ENCODE measurements around the gene HNRNPUL2.
A peak's percentile ranks its signal among the peaks of the same experiment; 100 is the strongest.
"Not testable (repeated sequence)": the region's sequence is repeated elsewhere in the genome, so short reads cannot be mapped to it uniquely, and the experiment has no call there.

Gene HNRNPUL2

GRCh38 chr11:62752994-62753735, 25.9 kb upstream of the HNRNPUL2 start:
- H4K20me1 ChIP-seq (ENCODE audit: insufficient read depth, low read length), result no peaks in the 10 kb centered on the region
- H3K4me2 ChIP-seq (ENCODE audit: low read depth, low read length), result peak overlapping the region; percentile 79
- H3K27me3 ChIP-seq (replicated peaks; ENCODE audit: insufficient read depth, low read length), result no peaks in the 10 kb centered on the region
- no peaks in the 10 kb centered on the region for H3K9me2 ChIP-seq (replicated peaks; ENCODE audit: insufficient read depth, low read length)
- no peaks in the 10 kb centered on the region; the same call in 1 of the 2 replicates for H3F3A ChIP-seq (ENCODE audit: insufficient read depth, low read length)
- peak overlapping the region; percentile 86; the same call in 1 of the 2 replicates for H2AFZ ChIP-seq (ENCODE audit: low read length)
- H3K4me1 ChIP-seq (ENCODE audit: low read length), result 0 out of 2 replicates have a peak, but pooled peaks cover 3% of the 10 kb centered on the region
- peak overlapping the region; percentile 82 for H3K4me3 ChIP-seq (ENCODE audit: low read length)
- no peak for TF ChIP-seq CTCF (IDR thresholded peaks at IDR 0.05; ENCODE audit: low read length)
- TF ChIP-seq EZH2 (optimal IDR thresholded peaks at IDR 0.05; ENCODE audit: low read depth, low read length), result no peak
- TF ChIP-seq EZH2phosphoT487 (IDR thresholded peaks at IDR 0.05; ENCODE audit: low read length), result no peak
- no peaks in the 10 kb centered on the region for H3K9me3 ChIP-seq (replicated peaks; ENCODE audit: insufficient read depth, low read length)
- no peaks in the 10 kb centered on the region for H3K36me3 ChIP-seq (replicated peaks; ENCODE audit: insufficient read depth, low read length)
- DNase-seq, result no peak
- H3K9ac ChIP-seq (ENCODE audit: low read length), result peak overlapping the region; percentile 76; the same call in 1 of the 2 replicates
- H3K27ac ChIP-seq (ENCODE audit: low read length), result no peak overlapping the region
- peaks cover 21% of the 10 kb centered on the region for H3K79me2 ChIP-seq (ENCODE audit: low read length)

- H3K79me2 ChIP-seq (ENCODE audit: low read length), result peaks cover 21% of the 10 kb centered on the region
- no peak overlapping the region for H3K27ac ChIP-seq (ENCODE audit: low read length)
Measured at GRCh38 chr11:62752177-62752785, 25.0 kb upstream of the HNRNPUL2 start.

DNA sequence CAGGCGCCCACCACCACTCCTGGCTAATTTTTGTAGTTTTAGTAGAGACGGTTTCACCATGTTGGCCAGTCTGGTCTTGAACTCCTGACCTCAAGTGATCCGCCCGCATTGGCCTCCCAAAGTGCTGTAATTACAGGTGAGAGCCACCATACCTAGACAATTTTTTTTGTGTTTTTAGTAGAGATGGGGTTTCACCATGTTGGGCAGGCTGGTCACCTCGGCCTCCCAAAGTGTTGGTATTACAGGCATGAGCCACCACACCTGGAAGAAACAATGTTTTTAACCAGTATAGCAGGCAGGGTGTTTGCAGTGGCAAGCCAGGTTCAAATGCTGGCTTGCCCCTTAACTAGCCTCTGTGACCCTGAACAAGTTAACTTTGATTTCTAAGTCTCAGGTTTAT, 22.7 kb upstream of the HNRNPUL2 start:
- H3K4me1 ChIP-seq (ENCODE audit: low read length); H3K27me3 ChIP-seq (replicated peaks; ENCODE audit: insufficient read depth, low read length); H3K27ac ChIP-seq (ENCODE audit: low read length); H3K9me2 ChIP-seq (replicated peaks; ENCODE audit: insufficient read depth, low read length); H3K36me3 ChIP-seq (replicated peaks; ENCODE audit: insufficient read depth, low read length); H3K4me2 ChIP-seq (ENCODE audit: low read depth, low read length); DNase-seq; H2AFZ ChIP-seq (ENCODE audit: low read length); H3K4me3 ChIP-seq (ENCODE audit: low read length); H3K9me3 ChIP-seq (replicated peaks; ENCODE audit: insufficient read depth, low read length); H4K20me1 ChIP-seq (ENCODE audit: insufficient read depth, low read length); H3K9ac ChIP-seq (ENCODE audit: low read length); H3F3A ChIP-seq (ENCODE audit: insufficient read depth, low read length): not testable (repeated sequence)
- peaks cover 21% of the 10 kb centered on the region for H3K79me2 ChIP-seq (ENCODE audit: low read length)

More at GRCh38 chr11:62752177-62752785, 25.0 kb upstream of the HNRNPUL2 start:
- no peaks in the 10 kb centered on the region for H4K20me1 ChIP-seq (ENCODE audit: insufficient read depth, low read length)
- no peaks in the 10 kb centered on the region for H3K9me2 ChIP-seq (replicated peaks; ENCODE audit: insufficient read depth, low read length)
- TF ChIP-seq EZH2 (optimal IDR thresholded peaks at IDR 0.05; ENCODE audit: low read depth, low read length) (no peak), EZH2phosphoT487 (IDR thresholded peaks at IDR 0.05; ENCODE audit: low read length) (no peak), CTCF (IDR thresholded peaks at IDR 0.05; ENCODE audit: low read length) (no peak)
- DNase-seq, result no peak
- H3K4me2 ChIP-seq (ENCODE audit: low read depth, low read length), result no peak overlapping the region
- H2AFZ ChIP-seq (ENCODE audit: low read length), result no peak overlapping the region
- H3K27me3 ChIP-seq (replicated peaks; ENCODE audit: insufficient read depth, low read length), result no peaks in the 10 kb centered on the region
- H3K4me1 ChIP-seq (ENCODE audit: low read length), result 0 out of 2 replicates have a peak, but pooled peaks cover 3% of the 10 kb centered on the region
- no peak overlapping the region for H3K4me3 ChIP-seq (ENCODE audit: low read length)
- no peaks in the 10 kb centered on the region for H3K36me3 ChIP-seq (replicated peaks; ENCODE audit: insufficient read depth, low read length)
- peaks cover 3% of the 10 kb centered on the region; the same call in 1 of the 2 replicates for H3F3A ChIP-seq (ENCODE audit: insufficient read depth, low read length)
- no peak overlapping the region for H3K9ac ChIP-seq (ENCODE audit: low read length)
- no peaks in the 10 kb centered on the region for H3K9me3 ChIP-seq (replicated peaks; ENCODE audit: insufficient read depth, low read length)
